Tongue (tissue), 2 donors: Measurements from ENCODE around the gene GATAD1. TPM values are rescaled to one million over a fixed set of nuclear protein-coding genes. Genes with fewer than 3 reads are reported as not detected.
"Not testable (repeated sequence)": the region's sequence is repeated elsewhere in the genome, so short reads cannot be mapped to it uniquely, and the experiment has no call there.

Source experiments
- DNase-seq: peaks from one replicate; pipeline ENCODE4 v3.0.0-alpha.2; 2015
- total RNA-seq: library from RNA; depleted of rRNA; stranded (reverse); fragments of >200 nt; gene quantifications from one replicate; pipeline ENCODE4 v1.2.3, GENCODE V29; 2014

Gene GATAD1
- 33.4 TPM for total RNA-seq

GRCh38 chr7:92447345-92448204 is at the start of gene GATAD1:
GATAD1 (plus strand) TSS chr7:92447482; CDS start chr7:92447730, 248 bp downstream.
- peak; percentile 97 for DNase-seq

GRCh38 chr7:92397542-92397941 is 49.7 kb upstream of the GATAD1 start:
- no peak for DNase-seq

GRCh38 chr7:92400013-92400412 is 47.3 kb upstream of the GATAD1 start:
- no peak for DNase-seq

GRCh38 chr7:92402920-92403759 is 44.1 kb upstream of the GATAD1 start:
- peak; percentile 20 for DNase-seq

- no peak for DNase-seq
Observed at GRCh38 chr7:92403760-92404074, 43.6 kb upstream of the GATAD1 start.

GRCh38 chr7:92404170-92404614 is 43.1 kb upstream of the GATAD1 start:
- no peak for DNase-seq

GRCh38 chr7:92409357-92409756 is 37.9 kb upstream of the GATAD1 start:
- DNase-seq, result no peak

GRCh38 chr7:92410162-92410561 is 37.1 kb upstream of the GATAD1 start:
- DNase-seq, result not testable (repeated sequence)

GRCh38 chr7:92412745-92413144 is 34.5 kb upstream of the GATAD1 start:
- DNase-seq, result no peak

GRCh38 chr7:92413550-92413949 is 33.7 kb upstream of the GATAD1 start:
- no peak for DNase-seq

- DNase-seq, result no peak
Observed at GRCh38 chr7:92415225-92415624, 32.1 kb upstream of the GATAD1 start.

- DNase-seq, result peak; percentile 11
Observed at GRCh38 chr7:92417913-92418312, 29.4 kb upstream of the GATAD1 start.

GRCh38 chr7:92421676-92422435 is 25.4 kb upstream of the GATAD1 start:
- DNase-seq, result peak; percentile 46

- no peak for DNase-seq
Observed at GRCh38 chr7:92422926-92423325, 24.4 kb upstream of the GATAD1 start.

GRCh38 chr7:92423710-92424131 is 23.6 kb upstream of the GATAD1 start:
- DNase-seq, result no peak

- no peak for DNase-seq
Observed at GRCh38 chr7:92425311-92425947, 21.9 kb upstream of the GATAD1 start.

- no peak for DNase-seq
Observed at GRCh38 chr7:92427193-92427592, 20.1 kb upstream of the GATAD1 start.

- DNase-seq, result no peak
Observed at GRCh38 chr7:92432299-92432946, 14.9 kb upstream of the GATAD1 start.

- DNase-seq, result no peak
Observed at GRCh38 chr7:92433019-92433418, 14.3 kb upstream of the GATAD1 start.

GRCh38 chr7:92435542-92435941 is 11.7 kb upstream of the GATAD1 start:
- no peak for DNase-seq
